GM21576 (cell line): ENCODE measurements around the gene RIF1.

Source experiments
- ATAC-seq: cut with Tn5 transposase; IDR thresholded peaks from one replicate; pipeline ENCODE4 v1.9.1; 2021; ENCODE audit warnings: mild to moderate bottlenecking, moderate library complexity; ENCODE audit not compliant: unreplicated experiment

Gene RIF1, protein sequence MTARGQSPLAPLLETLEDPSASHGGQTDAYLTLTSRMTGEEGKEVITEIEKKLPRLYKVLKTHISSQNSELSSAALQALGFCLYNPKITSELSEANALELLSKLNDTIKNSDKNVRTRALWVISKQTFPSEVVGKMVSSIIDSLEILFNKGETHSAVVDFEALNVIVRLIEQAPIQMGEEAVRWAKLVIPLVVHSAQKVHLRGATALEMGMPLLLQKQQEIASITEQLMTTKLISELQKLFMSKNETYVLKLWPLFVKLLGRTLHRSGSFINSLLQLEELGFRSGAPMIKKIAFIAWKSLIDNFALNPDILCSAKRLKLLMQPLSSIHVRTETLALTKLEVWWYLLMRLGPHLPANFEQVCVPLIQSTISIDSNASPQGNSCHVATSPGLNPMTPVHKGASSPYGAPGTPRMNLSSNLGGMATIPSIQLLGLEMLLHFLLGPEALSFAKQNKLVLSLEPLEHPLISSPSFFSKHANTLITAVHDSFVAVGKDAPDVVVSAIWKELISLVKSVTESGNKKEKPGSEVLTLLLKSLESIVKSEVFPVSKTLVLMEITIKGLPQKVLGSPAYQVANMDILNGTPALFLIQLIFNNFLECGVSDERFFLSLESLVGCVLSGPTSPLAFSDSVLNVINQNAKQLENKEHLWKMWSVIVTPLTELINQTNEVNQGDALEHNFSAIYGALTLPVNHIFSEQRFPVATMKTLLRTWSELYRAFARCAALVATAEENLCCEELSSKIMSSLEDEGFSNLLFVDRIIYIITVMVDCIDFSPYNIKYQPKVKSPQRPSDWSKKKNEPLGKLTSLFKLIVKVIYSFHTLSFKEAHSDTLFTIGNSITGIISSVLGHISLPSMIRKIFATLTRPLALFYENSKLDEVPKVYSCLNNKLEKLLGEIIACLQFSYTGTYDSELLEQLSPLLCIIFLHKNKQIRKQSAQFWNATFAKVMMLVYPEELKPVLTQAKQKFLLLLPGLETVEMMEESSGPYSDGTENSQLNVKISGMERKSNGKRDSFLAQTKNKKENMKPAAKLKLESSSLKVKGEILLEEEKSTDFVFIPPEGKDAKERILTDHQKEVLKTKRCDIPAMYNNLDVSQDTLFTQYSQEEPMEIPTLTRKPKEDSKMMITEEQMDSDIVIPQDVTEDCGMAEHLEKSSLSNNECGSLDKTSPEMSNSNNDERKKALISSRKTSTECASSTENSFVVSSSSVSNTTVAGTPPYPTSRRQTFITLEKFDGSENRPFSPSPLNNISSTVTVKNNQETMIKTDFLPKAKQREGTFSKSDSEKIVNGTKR (N-terminal part only)

GRCh38 chr2:151409601-151410484 lies at the start of gene RIF1:
TSS of gene RIF1 (plus strand) at chr2:151409902. CDS start at chr2:151410424, 522 bp downstream.
- ATAC-seq = peak; percentile 94

GRCh38 chr2:151361674-151362370 lies 47.9 kb upstream of the RIF1 start:
- no peak for ATAC-seq

DNA sequence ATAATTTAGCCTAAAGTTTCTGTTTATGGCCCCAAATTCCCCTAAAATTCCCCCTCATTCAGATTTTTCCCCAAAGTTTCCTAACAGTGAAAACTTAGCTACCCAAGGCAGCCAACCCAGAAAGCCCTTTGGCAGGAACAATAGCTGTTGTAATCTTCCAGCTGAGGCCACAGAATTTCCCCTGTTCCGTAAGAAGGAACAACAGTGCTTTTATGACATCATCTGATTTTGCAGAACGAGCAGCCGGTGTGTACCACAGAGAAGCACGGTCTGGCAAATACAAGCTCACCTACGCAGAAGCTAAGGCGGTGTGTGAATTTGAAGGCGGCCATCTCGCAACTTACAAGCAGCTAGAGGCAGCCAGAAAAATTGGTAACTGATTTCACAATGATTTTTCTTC lies 46.0 kb upstream of the RIF1 start:
- peak; percentile 69 for ATAC-seq

- ATAC-seq = no peak
Observed at GRCh38 chr2:151367571-151367970, 42.1 kb upstream of the RIF1 start.

DNA sequence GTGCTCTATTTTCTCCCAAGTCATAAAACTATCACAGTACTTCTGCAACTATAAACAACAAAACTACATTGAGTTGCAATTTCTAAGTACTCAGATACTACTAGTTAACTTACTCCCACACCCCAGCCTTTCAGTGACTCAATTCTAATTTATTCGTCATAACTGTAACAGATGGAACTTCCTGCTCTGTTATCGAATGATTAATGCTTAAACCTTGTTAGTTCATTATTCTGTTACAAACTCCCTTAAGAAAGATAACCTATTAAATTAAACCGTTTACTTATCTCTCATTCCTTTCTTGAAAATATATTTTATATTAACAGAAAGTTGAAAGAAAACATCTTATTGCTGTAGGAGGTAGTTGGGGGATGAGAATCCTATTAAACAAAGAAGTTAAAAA lies 35.3 kb upstream of the RIF1 start:
- peak; percentile 87 for ATAC-seq

DNA sequence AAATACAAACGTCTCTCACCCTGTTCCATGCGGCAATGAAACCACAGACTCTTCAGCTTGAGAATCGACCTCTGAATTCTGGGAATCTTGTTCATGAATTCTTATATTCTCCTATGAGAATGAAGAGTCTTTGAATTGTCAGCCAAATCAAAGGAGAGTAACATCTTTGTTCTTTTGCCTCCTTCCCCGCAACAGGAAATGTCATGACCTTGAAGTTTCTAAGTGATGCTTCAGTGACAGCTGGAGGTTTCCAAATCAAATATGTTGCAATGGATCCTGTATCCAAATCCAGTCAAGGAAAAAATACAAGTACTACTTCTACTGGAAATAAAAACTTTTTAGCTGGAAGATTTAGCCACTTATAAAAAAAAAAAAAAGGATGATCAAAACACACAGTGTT lies 30.5 kb upstream of the RIF1 start:
- ATAC-seq = no peak

GRCh38 chr2:151380580-151381235 lies 29.0 kb upstream of the RIF1 start:
- ATAC-seq = no peak

GRCh38 chr2:151381266-151381665 lies 28.4 kb upstream of the RIF1 start:
- no peak for ATAC-seq

DNA sequence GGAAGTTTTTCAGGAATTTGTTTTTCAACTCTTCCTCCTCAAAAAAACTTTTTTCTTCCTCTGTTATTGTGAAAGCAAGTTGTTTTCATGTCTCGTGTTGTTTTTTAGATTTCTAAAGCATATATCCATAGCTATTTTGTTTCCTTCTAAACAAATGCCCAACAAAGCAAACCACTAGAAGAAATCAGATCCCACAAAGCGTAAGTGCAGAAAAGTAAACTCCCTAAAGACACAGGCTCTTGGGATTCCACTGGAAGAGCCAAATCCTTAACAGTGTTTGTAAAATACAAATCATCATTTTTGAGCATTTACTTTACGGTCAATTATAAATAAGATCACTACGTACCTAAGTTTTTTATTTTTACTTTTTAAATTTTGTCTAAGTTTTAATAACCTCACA lies 21.7 kb upstream of the RIF1 start:
- no peak for ATAC-seq

- no peak for ATAC-seq
Observed at GRCh38 chr2:151391436-151391835, 18.3 kb upstream of the RIF1 start.

DNA sequence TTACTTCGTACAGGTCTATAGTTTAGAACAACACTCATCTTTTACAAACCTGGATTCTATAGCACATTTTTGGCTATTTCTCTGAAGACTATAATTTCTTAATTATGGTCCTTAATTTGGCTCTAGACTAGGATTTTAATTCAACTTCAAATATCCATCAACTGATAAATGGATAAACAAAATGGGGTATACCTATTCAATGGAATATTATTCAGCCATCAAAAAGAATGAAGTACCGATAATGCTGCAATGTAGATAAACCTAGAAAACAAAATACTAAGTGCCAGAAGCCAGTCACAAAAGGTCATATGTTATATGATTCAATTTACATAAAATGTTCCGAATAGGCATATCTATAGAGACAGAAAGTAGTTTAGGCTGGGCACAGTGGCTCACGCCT lies 15.2 kb upstream of the RIF1 start:
- no peak for ATAC-seq

- ATAC-seq = no peak
Observed at GRCh38 chr2:151395509-151396374, 14.0 kb upstream of the RIF1 start.

GRCh38 chr2:151399981-151400380 lies 9.7 kb upstream of the RIF1 start:
- no peak for ATAC-seq

DNA sequence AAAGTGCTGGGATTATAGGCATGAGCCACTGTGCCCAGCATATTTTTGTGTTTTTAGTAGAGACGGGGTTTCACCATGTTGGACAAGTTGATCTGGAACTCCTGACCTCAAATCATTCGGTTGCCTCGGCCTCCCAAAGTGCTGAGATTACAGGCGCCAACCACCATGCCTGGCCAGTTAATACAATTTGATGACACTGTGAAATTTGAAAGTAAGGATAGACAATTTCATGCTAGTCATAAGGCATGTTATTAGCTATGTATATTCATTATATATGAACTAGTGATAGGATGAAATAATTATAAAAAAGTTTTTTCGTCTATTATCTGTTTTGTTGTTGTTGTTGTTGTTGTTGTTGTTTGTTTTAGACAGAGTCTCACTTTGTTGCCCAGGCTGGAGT lies 8.6 kb upstream of the RIF1 start:
- no peak for ATAC-seq

GRCh38 chr2:151403914-151404313 lies 5.8 kb upstream of the RIF1 start:
- no peak for ATAC-seq

- no peak for ATAC-seq
Observed at GRCh38 chr2:151405376-151405775, 4.3 kb upstream of the RIF1 start.

GRCh38 chr2:151407281-151407680 lies 2.4 kb upstream of the RIF1 start:
- no peak for ATAC-seq
